NCI-H526 treated with DMSO at 0.1 percent for 48 hours (cell line): ENCODE results near the gene TTF2.

Experiments
- DNase-seq: peaks from one replicate; lab custom pipeline; 2025; lab: John Stamatoyannopoulos, UW

Gene TTF2

GRCh38 chr1:117059678-117060440 is at the start of gene TTF2:
Gene TTF2 (plus strand): TSS chr1:117060326. CDS start chr1:117060347, 21 bp downstream.
- DNase-seq, result peak; percentile 100

- no peak for DNase-seq
Observed at GRCh38 chr1:117011334-117011733, 48.8 kb upstream of the TTF2 start.

- DNase-seq, result no peak
Observed at GRCh38 chr1:117013309-117013858, 46.7 kb upstream of the TTF2 start.

- DNase-seq, result no peak
Observed at GRCh38 chr1:117014209-117014608, 45.9 kb upstream of the TTF2 start.

- no peak for DNase-seq
Observed at GRCh38 chr1:117015724-117016123, 44.4 kb upstream of the TTF2 start.

- no peak for DNase-seq
Observed at GRCh38 chr1:117017062-117017461, 43.1 kb upstream of the TTF2 start.

- DNase-seq, result no peak
Observed at GRCh38 chr1:117017648-117018047, 42.5 kb upstream of the TTF2 start.

GRCh38 chr1:117020526-117021156 is 39.5 kb upstream of the TTF2 start:
- DNase-seq, result no peak

GRCh38 chr1:117022114-117022513 is 38.0 kb upstream of the TTF2 start:
- DNase-seq, result no peak

GRCh38 chr1:117025568-117025967 is 34.6 kb upstream of the TTF2 start:
- no peak for DNase-seq

- no peak for DNase-seq
Observed at GRCh38 chr1:117026361-117026760, 33.8 kb upstream of the TTF2 start.

- DNase-seq, result no peak
Observed at GRCh38 chr1:117029685-117030084, 30.4 kb upstream of the TTF2 start.

GRCh38 chr1:117030271-117030877 is 29.8 kb upstream of the TTF2 start:
- DNase-seq, result no peak

- no peak for DNase-seq
Observed at GRCh38 chr1:117032266-117032665, 27.9 kb upstream of the TTF2 start.

- DNase-seq, result no peak
Observed at GRCh38 chr1:117032681-117033539, 27.2 kb upstream of the TTF2 start.

- DNase-seq, result no peak
Observed at GRCh38 chr1:117033772-117034171, 26.4 kb upstream of the TTF2 start.

- DNase-seq, result no peak
Observed at GRCh38 chr1:117034791-117035290, 25.3 kb upstream of the TTF2 start.

GRCh38 chr1:117036018-117036461 is 24.1 kb upstream of the TTF2 start:
- no peak for DNase-seq

- DNase-seq, result no peak
Observed at GRCh38 chr1:117037802-117038201, 22.3 kb upstream of the TTF2 start.

- DNase-seq, result no peak
Observed at GRCh38 chr1:117038236-117038635, 21.9 kb upstream of the TTF2 start.

GRCh38 chr1:117044217-117044616 is 15.9 kb upstream of the TTF2 start:
- no peak for DNase-seq

GRCh38 chr1:117045644-117046043 is 14.5 kb upstream of the TTF2 start:
- DNase-seq, result no peak
